MM.1S (cell line): ENCODE data around the gene STARD5.

Source experiments
- DNase-seq: peaks from one replicate; pipeline ENCODE4 v3.0.0-alpha.2; 2015
- H2AFZ ChIP-seq: fragments of 300-600 bp; sonication (generic); 2 replicates; pipeline ENCODE4 v1.6.0; 2016; ENCODE audit warnings: antibody characterized with exemption, low read length
- H3F3A ChIP-seq: fragments of 300-600 bp; sonication (generic); 2 replicates; pipeline ENCODE4 v1.6.1; 2016; ENCODE audit warnings: mild to moderate bottlenecking, antibody characterized with exemption, low read length, moderate library complexity, mixed read lengths; ENCODE audit not compliant: insufficient read depth
- H3K27ac ChIP-seq: fragments of 300-600 bp; sonication (generic); 2 replicates; pipeline ENCODE4 v1.5.1; 2016; ENCODE audit warnings: mild to moderate bottlenecking, low read length
- H3K27me3 ChIP-seq: fragments of 300-600 bp; sonication (generic); replicated peaks from 2 replicates; pipeline ENCODE4 v1.6.0; 2016; ENCODE audit warnings: low read length; ENCODE audit not compliant: insufficient read depth
- H3K36me3 ChIP-seq: fragments of 300-600 bp; sonication (generic); replicated peaks from 2 replicates; pipeline ENCODE4 v1.6.1; 2016; ENCODE audit warnings: mild to moderate bottlenecking, low read length, mixed read lengths; ENCODE audit not compliant: insufficient read depth
- H3K4me1 ChIP-seq: fragments of 300-600 bp; sonication (generic); 2 replicates; pipeline ENCODE4 v1.6.1; 2016; ENCODE audit warnings: low read length, mixed read lengths
- H3K4me2 ChIP-seq: fragments of 300-600 bp; sonication (generic); 2 replicates; pipeline ENCODE4 v1.6.0; 2016; ENCODE audit warnings: low read depth, low read length
- H3K4me3 ChIP-seq: fragments of 300-600 bp; sonication (generic); 2 replicates; pipeline ENCODE4 v1.5.1; 2016; ENCODE audit warnings: low read length, mixed read lengths
- H3K79me2 ChIP-seq: fragments of 300-600 bp; sonication (generic); 2 replicates; pipeline ENCODE4 v1.6.1; 2016; ENCODE audit warnings: mixed run types, low read length, mixed read lengths
- H3K9ac ChIP-seq: fragments of 300-600 bp; sonication (generic); 2 replicates; pipeline ENCODE4 v1.6.1; 2016; ENCODE audit warnings: low read length, mixed read lengths
- H3K9me2 ChIP-seq: fragments of 300-600 bp; sonication (generic); replicated peaks from 2 replicates; pipeline ENCODE4 v1.6.1; 2016; ENCODE audit warnings: mild to moderate bottlenecking, low read length, mixed read lengths; ENCODE audit not compliant: insufficient read depth
- H3K9me3 ChIP-seq: fragments of 300-600 bp; sonication (generic); replicated peaks from 2 replicates; pipeline ENCODE4 v1.6.1; 2016; ENCODE audit warnings: mild to moderate bottlenecking, low read length, mixed read lengths; ENCODE audit not compliant: insufficient read depth
- H4K20me1 ChIP-seq: fragments of 300-600 bp; sonication (generic); 2 replicates; pipeline ENCODE4 v1.6.1; 2016; ENCODE audit warnings: mild to moderate bottlenecking, low read length, moderate library complexity, mixed read lengths; ENCODE audit not compliant: insufficient read depth
- EZH2 ChIP-seq: fragments of 300-600 bp; sonication (generic); optimal IDR thresholded peaks from 2 replicates; pipeline ENCODE3; 2017; ENCODE audit warnings: low read depth, mild to moderate bottlenecking, antibody characterized with exemption, low read length, mixed read lengths
- EZH2phosphoT487 ChIP-seq: fragments of 300-600 bp; sonication (generic); IDR thresholded peaks from 2 replicates; pipeline ENCODE4 v1.6.1; 2018; ENCODE audit warnings: antibody characterized with exemption, low read length
- TF ChIP-seq, protein P1 (sequence below): fragments of 300-600 bp; sonication (generic); IDR thresholded peaks from 2 replicates; pipeline ENCODE4 v1.5.1; 2016; ENCODE audit warnings: antibody characterized with exemption, low read length, mixed read lengths

Gene STARD5

DNA sequence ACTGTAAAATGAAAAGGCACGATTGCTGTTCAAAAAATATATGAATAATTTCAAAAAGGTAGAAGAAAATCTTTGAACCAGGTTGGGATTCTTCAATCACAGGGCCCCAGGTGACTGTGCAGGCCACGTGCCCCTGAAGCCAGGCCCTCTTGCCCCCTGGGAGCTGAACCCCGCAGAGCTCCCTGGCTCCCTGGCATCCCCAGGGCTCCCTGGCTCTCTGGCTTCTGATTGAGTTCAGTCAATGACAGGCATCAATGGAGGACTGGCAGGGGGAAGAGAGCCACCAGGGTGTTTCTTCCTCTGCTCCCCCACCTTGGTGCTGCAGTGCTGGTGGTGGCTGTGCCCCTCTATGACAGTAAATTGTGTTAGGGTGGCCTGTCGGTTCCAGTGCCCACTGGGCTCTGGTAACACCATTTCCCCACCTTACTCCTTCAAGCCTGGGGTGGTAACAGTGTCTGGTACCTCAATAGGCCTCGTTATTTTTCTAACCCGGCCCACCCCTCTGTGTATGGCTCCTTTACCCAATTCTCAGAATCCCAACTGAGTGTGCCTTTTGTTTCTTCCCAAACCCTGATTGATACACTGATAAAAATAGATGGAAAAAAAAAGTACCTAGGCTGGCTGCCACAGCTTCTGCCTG lies 62.6 kb downstream of the STARD5 start:
- no peak overlapping the region for H3K4me3 ChIP-seq
- TF ChIP-seq, protein P1, sequence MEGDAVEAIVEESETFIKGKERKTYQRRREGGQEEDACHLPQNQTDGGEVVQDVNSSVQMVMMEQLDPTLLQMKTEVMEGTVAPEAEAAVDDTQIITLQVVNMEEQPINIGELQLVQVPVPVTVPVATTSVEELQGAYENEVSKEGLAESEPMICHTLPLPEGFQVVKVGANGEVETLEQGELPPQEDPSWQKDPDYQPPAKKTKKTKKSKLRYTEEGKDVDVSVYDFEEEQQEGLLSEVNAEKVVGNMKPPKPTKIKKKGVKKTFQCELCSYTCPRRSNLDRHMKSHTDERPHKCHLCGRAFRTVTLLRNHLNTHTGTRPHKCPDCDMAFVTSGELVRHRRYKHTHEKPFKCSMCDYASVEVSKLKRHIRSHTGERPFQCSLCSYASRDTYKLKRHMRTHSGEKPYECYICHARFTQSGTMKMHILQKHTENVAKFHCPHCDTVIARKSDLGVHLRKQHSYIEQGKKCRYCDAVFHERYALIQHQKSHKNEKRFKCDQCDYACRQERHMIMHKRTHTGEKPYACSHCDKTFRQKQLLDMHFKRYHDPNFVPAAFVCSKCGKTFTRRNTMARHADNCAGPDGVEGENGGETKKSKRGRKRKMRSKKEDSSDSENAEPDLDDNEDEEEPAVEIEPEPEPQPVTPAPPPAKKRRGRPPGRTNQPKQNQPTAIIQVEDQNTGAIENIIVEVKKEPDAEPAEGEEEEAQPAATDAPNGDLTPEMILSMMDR, result no peak
- no peak for TF ChIP-seq EZH2
- no peak for TF ChIP-seq EZH2phosphoT487
- peaks cover 22% of the 10 kb centered on the region for H3K4me1 ChIP-seq
- no peak overlapping the region for H2AFZ ChIP-seq
- H3K9me2 ChIP-seq, result no peaks in the 10 kb centered on the region
- no peaks in the 10 kb centered on the region for H4K20me1 ChIP-seq
- no peak overlapping the region for H3K4me2 ChIP-seq
- peaks cover 22% of the 10 kb centered on the region for H3F3A ChIP-seq
- no peak for DNase-seq
- no peak overlapping the region for H3K27ac ChIP-seq
- H3K36me3 ChIP-seq, result no peaks in the 10 kb centered on the region
- no peaks in the 10 kb centered on the region for H3K9me3 ChIP-seq
- H3K79me2 ChIP-seq, result no peaks in the 10 kb centered on the region
- H3K27me3 ChIP-seq, result no peaks in the 10 kb centered on the region
- H3K9ac ChIP-seq, result no peak overlapping the region

- Histone ChIP-seq H2AFZ (no peak overlapping the region), H3F3A (peaks cover 9% of the 10 kb centered on the region; the same call in 1 of the 2 replicates), H3K79me2 (no peaks in the 10 kb centered on the region), H3K4me3 (no peak overlapping the region), H3K36me3 (no peaks in the 10 kb centered on the region), H3K27me3 (no peaks in the 10 kb centered on the region), H3K4me1 (peaks cover 8% of the 10 kb centered on the region), H3K9ac (no peak overlapping the region), H4K20me1 (no peaks in the 10 kb centered on the region), H3K27ac (no peak overlapping the region), H3K4me2 (no peak overlapping the region), H3K9me3 (no peaks in the 10 kb centered on the region), H3K9me2 (no peaks in the 10 kb centered on the region)
- no peak for DNase-seq
- TF ChIP-seq EZH2phosphoT487, result no peak
- TF ChIP-seq, protein P1, result no peak
- TF ChIP-seq EZH2, result no peak
Measured at GRCh38 chr15:81259760-81260298, 64.1 kb downstream of the STARD5 start.
